Fibroblast of skin of right quadriceps (primary cell): Measurements from ENCODE around the gene TFAP2C.
A peak's percentile ranks its signal among the peaks of the same experiment; 100 is the strongest.

Source experiments
- DNase-seq: peaks from one replicate; pipeline ENCODE4 v3.0.0-alpha.2; 2013

Gene TFAP2C

DNA sequence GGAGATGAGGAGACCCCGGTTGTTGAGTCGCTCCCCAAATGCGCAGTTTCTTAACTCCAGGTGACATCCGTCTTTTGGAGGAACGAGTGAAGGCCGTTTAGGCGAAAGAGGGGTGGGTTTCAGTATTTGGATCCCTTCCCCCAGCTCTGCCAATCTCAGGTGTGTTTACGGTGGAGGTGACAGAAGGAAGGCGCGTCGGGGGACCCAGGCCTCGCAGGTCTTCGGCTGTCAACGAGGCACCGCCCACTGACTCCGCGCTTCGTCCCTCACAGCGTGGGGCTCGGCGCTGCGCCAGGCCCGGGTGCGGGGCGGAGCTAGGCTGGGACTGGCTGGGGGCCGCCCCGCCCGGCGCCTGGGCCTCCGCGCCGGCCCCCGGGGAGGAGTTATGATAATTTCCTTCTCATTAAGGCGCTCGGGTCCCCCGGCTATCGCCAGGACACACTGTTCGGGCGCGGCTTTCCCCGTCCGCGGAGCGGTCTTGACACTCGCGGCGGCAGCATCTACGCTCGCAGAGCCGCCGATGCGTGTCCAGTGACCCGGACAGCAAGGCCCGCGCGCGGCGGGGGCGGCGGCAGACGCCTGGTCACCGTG is at the start of gene TFAP2C:
TFAP2C (plus strand) TSS at position 434 of the 591 bp plus-strand sequence. CDS start 239 bp downstream, outside the sequence.
- DNase-seq = peak; percentile 78

GRCh38 chr20:56580226-56580625 is 48.9 kb upstream of the TFAP2C start:
- no peak for DNase-seq

DNA sequence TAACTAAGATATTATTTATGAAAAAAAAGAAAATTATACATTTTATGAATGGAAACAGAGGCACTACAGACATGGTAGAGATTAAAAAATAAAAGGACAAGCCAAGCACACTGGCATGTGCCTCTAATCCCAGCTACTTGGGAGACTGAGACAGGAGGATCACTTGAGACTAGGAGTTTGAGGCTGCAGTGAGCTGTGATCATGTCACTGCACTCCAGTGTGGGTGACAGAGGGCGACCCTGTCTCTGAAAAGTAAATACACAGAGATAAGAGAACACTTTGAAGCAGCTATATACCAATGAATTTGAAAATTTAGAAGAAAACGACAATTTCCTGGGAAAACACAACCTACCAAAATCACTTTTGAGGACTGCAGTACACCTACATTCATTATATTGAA is 47.4 kb upstream of the TFAP2C start:
- no peak for DNase-seq

GRCh38 chr20:56582542-56582941 is 46.6 kb upstream of the TFAP2C start:
- no peak for DNase-seq

DNA sequence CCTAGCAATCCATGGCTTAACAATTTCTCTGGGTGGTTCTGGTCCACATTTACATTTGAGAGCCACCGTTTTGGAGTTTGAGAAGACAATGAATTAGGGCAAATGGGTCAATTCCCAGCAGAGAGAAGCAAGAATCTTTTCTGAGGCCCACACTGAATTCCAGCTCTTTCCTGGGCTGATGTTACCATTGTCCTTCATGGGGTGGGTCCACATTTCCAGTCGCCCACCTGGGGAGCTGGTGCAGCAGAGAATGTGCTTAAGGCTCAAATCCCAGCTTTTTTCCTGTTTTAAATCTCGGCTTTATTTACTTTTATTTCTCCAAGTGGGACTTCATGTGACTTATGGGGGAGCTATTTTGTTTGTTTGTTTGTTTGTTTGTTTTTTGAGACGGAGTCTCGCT is 44.2 kb upstream of the TFAP2C start:
- no peak for DNase-seq

DNA sequence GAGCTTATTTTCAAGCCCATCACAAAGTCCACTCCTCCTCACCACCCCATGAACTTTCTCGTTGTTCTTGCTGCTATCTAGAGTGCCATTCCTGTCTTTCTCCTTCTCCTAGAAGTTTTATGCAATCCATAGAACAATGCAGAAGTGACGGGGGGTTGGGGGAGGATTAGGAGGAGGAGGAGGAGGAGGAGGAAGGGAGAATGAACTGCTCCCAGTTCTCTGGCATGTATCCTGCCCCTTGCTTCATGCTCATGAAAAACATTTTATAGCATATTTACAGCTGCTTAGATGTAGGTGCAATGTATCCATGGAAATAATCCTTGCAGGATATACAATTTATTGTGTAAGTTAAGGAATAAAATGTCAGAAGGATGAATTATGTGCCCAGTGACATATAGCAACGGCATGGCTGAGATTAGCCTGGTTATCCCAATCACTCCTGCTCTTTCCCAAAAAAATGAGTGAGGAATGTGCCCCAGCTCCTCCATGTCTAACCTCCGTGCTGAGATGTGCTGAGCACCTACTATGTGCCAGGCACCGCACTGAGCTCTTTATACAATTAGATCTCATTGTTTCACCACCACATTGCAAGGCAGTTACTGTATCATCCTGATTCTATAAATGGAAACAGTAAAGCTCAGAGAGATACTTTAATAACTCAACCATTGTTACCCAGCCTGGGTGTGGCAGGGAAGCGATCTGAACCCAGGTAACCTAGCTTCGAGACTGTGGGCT is 41.6 kb upstream of the TFAP2C start:
- DNase-seq = no peak

DNA sequence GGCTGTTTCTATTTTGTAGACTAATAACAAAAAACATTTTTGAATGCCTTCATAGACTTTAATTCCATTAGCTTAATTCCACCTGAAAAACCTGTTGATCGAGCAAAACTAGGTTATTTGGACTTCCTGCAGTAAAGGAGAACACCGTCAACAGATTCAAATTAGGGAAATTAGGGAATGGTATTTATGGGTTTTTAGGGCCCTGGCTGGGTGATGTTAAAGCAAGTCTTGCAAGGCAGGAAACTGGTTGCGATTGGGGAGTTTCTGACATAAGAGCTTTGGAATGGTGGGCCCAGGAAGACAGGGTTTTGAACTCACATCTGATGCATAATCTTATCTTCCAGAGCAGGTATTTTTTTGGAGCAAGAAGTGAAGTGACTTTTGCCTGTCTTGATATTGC is 40.1 kb upstream of the TFAP2C start:
- DNase-seq = no peak

DNA sequence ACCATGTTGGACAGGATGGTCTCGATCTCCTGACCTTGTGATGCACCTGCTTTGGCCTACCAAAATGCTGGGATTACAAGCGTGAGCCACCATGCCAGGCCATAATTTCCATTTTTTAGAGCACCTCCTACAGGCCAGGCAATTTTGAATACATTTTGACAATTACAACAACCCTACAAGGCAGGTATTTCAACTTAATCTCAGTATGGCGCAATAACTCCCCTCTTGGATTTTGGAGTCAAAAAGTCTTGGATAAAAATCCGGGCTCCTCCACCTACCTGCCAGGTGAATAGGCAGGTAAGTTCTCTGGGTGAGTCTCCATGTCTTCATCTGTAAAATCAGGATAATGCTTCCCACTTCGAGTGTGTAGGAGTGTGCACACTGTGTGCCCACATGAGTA is 39.5 kb upstream of the TFAP2C start:
- no peak for DNase-seq

- no peak for DNase-seq
Observed at GRCh38 chr20:56590888-56591287, 38.2 kb upstream of the TFAP2C start.

DNA sequence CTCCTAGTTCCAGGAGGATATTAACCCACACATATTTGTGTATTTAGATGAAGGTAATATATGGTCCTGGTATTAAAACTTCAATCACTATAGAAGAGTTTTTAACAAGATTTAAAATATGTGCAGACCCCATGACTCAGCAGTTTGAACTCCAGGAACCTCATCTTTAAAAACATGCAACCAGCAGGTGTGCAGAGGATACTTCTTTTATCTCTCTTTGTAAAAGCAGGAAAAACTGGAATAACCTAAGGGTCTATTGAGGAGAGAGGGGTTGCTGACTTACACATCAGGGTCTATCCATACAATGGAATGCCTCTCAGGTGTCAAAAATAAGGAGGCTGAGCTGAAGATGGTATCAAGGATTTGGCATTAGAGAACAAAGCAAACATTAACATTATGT is 36.9 kb upstream of the TFAP2C start:
- DNase-seq = no peak

- DNase-seq = no peak
Observed at GRCh38 chr20:56592817-56593216, 36.3 kb upstream of the TFAP2C start.

- DNase-seq = no peak
Observed at GRCh38 chr20:56595746-56596475, 33.2 kb upstream of the TFAP2C start.

DNA sequence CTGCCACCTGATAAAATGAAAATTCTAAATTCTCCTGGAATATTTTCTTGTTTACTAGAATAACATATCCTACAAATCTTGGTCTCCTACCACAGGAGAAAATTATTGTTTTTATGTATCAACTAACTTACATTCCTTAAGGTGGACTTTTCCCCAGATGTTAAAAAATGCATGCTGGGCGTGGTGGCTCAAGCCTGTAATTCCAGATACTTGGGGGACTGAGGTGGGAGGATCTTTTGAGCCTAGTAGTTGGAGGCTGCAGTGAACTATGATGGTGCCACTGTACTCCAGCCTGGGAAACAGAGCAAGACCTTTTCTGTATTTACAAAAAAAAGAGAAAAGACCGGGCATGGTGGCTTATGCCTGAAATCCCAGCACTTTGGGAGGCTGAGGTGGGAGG is 27.9 kb upstream of the TFAP2C start:
- DNase-seq = no peak

- no peak for DNase-seq
Observed at GRCh38 chr20:56604673-56605072, 24.4 kb upstream of the TFAP2C start.

GRCh38 chr20:56605261-56605996 is 23.7 kb upstream of the TFAP2C start:
- DNase-seq = no peak

DNA sequence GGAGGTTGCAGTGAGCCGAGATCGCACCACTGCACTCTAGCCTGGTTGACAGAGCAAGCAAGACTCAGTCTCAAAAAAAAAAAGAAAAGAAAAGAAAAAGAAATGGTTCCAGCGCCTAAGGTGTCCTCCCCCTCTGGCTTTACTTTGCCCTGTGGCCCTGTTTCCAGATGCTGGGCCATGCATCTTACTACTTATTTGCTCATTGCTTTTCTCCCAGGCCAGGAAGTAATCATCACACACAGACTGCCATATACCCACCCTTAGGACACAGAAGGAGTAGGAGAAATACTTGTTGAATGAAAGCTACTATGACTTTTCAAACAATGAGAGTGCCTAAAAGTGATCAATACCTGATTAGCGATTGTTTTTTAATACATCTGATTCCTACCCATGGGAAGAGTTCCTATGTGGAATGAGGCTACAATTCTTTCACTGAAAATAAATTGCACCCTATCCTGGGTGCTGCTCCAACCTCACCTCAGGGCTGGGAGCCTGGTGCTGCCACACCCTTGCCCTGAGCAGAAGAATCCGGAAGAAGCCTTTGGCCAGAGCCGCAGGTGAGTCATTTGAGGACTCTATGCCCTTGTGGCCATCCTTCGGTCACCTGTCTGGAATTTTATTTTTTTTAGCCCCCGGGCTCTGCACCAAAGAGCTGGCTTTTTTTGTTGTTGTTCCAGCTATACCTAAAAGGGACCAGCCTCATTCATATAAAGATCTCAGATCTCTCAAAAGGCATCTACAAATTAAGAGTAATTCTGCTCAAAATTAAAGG is 22.7 kb upstream of the TFAP2C start:
- DNase-seq = no peak

GRCh38 chr20:56607061-56607704 is 21.9 kb upstream of the TFAP2C start:
- DNase-seq = no peak

DNA sequence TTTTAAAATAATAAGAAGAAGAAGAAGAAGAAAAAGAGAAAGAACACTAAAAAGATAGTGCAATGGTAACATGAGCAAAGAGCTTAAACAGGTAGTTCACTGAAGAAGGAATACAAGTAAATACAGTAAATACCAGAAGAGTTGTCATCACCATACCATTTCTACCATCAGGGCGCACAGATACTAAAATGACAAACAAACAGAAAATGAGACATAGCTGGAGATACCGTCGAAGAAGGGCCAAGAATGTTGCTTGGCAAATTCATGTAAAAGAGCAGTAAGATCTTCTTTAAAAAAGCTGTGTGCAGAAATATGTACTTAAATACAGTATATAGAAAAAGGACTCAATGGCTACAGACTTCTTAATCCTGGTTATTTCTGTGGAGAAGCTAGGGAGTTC is 20.7 kb upstream of the TFAP2C start:
- no peak for DNase-seq

DNA sequence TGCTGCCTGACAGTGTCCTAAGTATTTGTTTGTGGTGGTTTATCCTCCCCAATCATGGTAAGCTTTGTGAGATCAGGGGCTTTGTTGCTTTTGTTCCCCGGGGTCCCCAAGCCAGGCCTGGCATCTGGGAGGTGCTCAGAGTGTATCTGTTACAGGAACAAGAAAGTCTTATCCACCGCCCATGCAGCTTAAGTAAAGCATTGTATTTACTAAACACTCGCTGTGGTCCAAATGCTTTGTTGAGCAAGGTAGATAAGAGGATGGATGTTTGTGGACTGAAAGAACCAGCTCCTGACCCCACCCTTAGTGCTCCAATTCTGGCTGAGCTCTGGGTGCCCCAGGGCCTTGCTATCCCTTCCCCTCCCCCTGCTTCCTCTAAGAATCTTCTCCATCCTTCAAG is 19.8 kb upstream of the TFAP2C start:
- no peak for DNase-seq

DNA sequence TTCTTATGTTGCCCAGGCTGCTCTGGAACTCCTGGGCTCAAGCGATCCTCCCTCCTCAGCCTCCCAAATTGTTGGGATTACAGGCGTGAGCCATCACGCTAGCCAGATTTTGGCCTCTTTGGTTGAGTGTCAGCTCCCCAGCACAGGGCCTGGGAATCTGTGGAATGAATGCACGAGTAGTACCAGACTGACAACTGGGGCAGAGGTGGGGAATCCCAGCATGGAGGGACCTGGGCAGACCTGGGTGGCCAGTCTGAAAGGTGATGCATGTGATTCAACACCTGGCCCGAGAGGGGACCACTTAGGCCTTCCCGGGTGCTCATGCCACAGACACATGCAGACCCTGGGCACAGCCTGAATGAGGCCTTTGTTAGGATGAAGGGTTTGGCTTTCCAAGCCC is 19.0 kb upstream of the TFAP2C start:
- DNase-seq = no peak

GRCh38 chr20:56614196-56614595 is 14.9 kb upstream of the TFAP2C start:
- DNase-seq = no peak

DNA sequence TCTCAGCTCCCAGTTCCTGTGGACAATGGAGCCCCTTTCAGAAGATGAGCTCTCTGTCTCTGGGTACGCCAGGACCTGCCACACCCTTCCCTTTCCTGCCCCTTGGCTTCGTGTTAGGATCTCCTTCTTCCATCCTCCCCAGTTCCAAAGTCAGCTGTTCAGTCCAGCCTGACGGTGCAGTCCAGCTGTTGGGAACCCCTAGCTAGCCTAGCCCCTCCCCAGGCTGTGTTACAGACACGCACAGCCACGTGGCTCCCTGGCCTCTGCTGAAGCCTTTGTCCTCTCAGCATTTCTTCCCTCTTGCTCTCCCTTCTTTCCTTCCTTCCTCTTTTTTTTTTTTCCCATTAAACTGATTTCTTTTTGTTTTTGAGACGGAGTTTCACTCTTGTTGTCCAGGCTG is 12.4 kb upstream of the TFAP2C start:
- no peak for DNase-seq
